Measurements from ENCODE around the gene SLC22A23. TPM values are rescaled to one million over a fixed set of nuclear protein-coding genes. Genes with fewer than 3 reads are reported as not detected.

The SLC22A23 gene
- total RNA-seq, 1 donor from 2014 or later = 18.7 TPM

DNA sequence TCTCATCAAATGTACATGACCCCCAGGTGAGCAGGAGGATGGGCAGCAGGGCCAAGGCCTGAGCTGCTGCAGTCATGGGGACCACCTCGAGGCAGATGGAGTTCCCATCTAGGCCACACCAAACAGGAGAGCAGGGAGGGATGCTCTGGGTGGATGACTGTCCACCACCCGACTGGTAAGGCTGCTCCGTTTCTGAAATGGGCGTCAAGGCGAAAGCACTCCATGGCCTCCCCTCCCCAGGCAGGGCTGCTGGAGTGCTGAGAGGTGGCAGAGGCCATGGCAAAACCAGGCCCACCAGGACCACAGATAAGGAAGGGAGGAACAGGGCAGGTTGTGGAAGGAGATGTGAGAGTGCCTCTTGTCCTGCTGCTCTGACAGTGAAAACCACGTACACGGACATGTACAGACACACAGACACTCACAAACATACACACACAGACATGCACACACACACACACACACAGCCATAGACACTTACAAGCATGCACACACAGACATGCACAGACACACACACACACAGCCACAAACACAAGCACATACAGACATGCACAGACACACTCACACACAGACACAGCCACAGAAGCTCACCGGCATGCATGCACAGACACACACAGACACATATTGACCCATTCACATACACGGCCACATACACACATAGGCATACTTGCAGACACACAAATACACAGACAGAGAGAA lies 104.9 kb downstream of the SLC22A23 start:
- no peak for DNase-seq (ENCODE audit: low read depth)
- H3K36me3 ChIP-seq (ENCODE audit: control insufficient read depth, insufficient read depth, low read length) = peaks cover 1% of the 10 kb centered on the region
- no peaks in the 10 kb centered on the region for H3K27me3 ChIP-seq (ENCODE audit: control insufficient read depth, insufficient read depth, low read length)
- H3K4me3 ChIP-seq (ENCODE audit: low read depth, low read length) = no peak overlapping the region
- FAIRE-seq = no peak
- TF ChIP-seq, protein P1, sequence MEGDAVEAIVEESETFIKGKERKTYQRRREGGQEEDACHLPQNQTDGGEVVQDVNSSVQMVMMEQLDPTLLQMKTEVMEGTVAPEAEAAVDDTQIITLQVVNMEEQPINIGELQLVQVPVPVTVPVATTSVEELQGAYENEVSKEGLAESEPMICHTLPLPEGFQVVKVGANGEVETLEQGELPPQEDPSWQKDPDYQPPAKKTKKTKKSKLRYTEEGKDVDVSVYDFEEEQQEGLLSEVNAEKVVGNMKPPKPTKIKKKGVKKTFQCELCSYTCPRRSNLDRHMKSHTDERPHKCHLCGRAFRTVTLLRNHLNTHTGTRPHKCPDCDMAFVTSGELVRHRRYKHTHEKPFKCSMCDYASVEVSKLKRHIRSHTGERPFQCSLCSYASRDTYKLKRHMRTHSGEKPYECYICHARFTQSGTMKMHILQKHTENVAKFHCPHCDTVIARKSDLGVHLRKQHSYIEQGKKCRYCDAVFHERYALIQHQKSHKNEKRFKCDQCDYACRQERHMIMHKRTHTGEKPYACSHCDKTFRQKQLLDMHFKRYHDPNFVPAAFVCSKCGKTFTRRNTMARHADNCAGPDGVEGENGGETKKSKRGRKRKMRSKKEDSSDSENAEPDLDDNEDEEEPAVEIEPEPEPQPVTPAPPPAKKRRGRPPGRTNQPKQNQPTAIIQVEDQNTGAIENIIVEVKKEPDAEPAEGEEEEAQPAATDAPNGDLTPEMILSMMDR (IDR thresholded peaks at IDR 0.05; ENCODE audit: insufficient read depth, low read length, severe bottlenecking) = no peak

DNA sequence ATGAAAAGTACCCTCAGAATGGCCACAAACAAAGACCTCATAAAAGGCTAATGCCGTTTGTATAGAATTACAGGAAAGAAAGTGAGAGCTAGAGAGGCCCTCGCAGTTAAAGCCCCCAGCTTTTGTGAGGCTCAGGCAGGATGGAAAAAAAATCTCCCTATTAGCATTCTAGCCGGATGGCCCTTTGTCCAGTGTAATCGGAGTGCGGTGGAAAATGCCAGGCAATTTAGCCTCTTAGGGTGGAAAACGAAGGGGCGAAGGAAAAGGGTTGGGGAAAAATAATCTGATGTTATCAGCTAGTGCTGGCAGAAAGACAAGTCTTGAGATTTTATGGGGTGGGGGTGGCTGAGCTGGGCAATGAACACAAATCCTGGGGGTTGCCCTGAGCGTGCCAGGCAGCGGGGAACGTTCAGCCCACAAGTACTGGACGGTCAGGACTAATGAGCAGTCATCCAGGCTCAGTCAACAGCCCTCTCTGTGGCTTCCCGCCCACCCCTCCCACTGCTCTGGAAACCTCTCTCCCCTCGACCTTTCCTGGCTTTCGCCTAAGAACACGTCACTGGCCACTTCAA lies 105.7 kb downstream of the SLC22A23 start:
- Histone ChIP-seq H3K27me3 (ENCODE audit: control insufficient read depth, insufficient read depth, low read length) (no peaks in the 10 kb centered on the region), H3K4me3 (ENCODE audit: low read depth, low read length) (no peak overlapping the region), H3K36me3 (ENCODE audit: control insufficient read depth, insufficient read depth, low read length) (peaks cover 1% of the 10 kb centered on the region)
- FAIRE-seq = no peak
- no peak for DNase-seq (ENCODE audit: low read depth)
- TF ChIP-seq, protein P1 (IDR thresholded peaks at IDR 0.05; ENCODE audit: insufficient read depth, low read length, severe bottlenecking) = no peak

DNA sequence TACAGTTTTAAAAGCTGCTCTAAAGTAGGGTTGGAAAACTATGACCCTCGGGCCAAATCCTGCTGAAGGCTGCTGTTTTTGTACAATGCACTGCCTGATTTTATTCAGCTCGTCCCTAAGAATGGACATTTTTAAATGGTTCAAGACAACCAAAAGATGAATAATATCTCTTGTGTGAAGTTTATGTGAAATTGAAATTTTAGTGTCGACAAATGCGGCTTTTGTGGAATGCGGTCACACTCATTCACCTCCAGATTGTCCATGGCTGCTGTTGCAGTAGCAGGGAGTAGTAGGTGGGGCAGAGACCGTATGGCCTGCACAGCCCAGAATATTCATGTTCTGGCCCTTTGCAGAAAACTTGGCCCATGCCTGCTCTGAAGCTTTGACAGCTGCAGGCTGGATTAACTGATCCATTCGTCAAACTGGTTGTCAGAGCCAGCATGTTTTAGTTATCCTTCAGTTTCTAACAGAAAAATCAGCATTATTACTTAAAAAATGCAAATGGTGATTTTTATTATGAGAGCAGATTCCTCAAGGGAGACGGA lies 106.5 kb downstream of the SLC22A23 start:
- Histone ChIP-seq H3K36me3 (ENCODE audit: control insufficient read depth, insufficient read depth, low read length) (peaks cover 1% of the 10 kb centered on the region), H3K4me3 (ENCODE audit: low read depth, low read length) (no peak overlapping the region), H3K27me3 (ENCODE audit: control insufficient read depth, insufficient read depth, low read length) (no peaks in the 10 kb centered on the region)
- no peak for FAIRE-seq
- TF ChIP-seq, protein P1 (IDR thresholded peaks at IDR 0.05; ENCODE audit: insufficient read depth, low read length, severe bottlenecking) = no peak
- DNase-seq (ENCODE audit: low read depth) = no peak

DNA sequence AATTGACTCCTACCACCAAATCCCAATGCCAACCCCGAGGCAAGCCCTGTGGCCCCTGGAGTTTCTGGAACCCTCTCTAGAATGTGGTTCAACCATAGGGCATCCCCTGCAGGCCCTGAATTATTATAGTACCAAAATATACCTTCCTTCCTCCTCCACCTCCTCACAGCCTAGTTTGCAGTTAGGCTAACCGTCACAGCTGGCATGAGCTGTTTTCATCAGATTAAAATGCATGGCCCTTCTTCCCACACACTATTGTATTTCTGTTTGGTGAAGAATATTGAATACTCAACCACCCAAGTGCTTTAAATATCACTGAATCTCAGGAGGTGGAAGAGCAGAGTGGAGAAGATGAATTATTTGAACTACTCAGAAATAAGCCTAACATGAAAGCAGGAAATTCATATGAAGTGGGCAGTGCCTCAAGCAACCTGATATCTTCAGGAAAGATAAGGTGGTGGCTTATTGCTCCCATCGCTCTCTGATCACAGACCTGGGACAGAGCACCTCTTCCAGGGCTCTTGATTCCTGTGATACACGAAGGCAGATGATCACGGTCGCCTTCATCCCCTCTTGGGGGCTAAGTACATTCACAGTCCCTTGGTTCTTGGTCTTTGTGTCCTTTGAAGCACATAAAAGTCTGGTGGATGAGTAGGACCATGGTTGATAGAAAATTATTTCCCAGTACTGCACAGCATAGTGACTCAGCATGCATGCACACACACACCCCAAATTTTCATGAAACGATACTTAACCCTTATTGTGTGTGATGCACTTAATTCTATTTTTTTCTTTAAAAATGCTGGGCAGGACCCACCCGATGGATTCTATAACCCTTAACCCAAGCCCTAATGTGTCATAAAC lies 107.2 kb downstream of the SLC22A23 start:
- Histone ChIP-seq H3K27me3 (ENCODE audit: control insufficient read depth, insufficient read depth, low read length) (no peaks in the 10 kb centered on the region), H3K36me3 (ENCODE audit: control insufficient read depth, insufficient read depth, low read length) (peaks cover 1% of the 10 kb centered on the region), H3K4me3 (ENCODE audit: low read depth, low read length) (no peak overlapping the region)
- TF ChIP-seq, protein P1 (IDR thresholded peaks at IDR 0.05; ENCODE audit: insufficient read depth, low read length, severe bottlenecking) = no peak
- DNase-seq (ENCODE audit: low read depth) (no peak), FAIRE-seq (no peak)

DNA sequence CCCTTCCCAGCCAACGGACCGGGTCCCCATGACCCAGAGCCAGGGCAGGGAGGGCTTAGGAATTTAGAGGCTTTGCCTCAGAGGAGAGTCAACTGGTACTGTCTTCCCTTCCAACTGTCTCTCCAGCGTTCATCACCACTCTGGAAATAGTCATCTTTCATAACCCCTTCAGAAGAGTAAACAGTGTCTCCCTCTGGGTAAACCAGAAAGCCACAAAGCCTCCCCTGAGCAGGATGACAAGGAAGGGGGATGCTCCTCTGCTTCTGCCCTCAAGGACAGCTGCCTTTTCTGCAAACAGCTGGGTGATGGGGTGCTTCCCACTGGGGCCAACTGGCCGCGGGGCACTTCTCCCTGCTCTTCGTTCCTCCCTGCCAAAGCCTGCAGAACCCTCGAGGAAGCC lies 108.0 kb downstream of the SLC22A23 start:
- DNase-seq (ENCODE audit: low read depth) (no peak), FAIRE-seq (no peak)
- Histone ChIP-seq H3K36me3 (ENCODE audit: control insufficient read depth, insufficient read depth, low read length) (peaks cover 1% of the 10 kb centered on the region), H3K4me3 (ENCODE audit: low read depth, low read length) (no peak overlapping the region), H3K27me3 (ENCODE audit: control insufficient read depth, insufficient read depth, low read length) (no peaks in the 10 kb centered on the region)
- TF ChIP-seq, protein P1 (IDR thresholded peaks at IDR 0.05; ENCODE audit: insufficient read depth, low read length, severe bottlenecking) = no peak

Data from bronchial epithelial cell (primary cell).